NCI-H446 (cell line): ENCODE measurements around the gene OR9Q1.

ENCODE experiments used
- DNase-seq, 2 experiments: peaks; one replicate each; lab custom pipeline; 2025; lab: John Stamatoyannopoulos, UW

The OR9Q1 gene

GRCh38 chr11:58034471-58034870 lies 10.8 kb downstream of the OR9Q1 start:
- no peak for DNase-seq

GRCh38 chr11:58039589-58039988 lies 15.9 kb downstream of the OR9Q1 start:
- no peak for DNase-seq

DNA sequence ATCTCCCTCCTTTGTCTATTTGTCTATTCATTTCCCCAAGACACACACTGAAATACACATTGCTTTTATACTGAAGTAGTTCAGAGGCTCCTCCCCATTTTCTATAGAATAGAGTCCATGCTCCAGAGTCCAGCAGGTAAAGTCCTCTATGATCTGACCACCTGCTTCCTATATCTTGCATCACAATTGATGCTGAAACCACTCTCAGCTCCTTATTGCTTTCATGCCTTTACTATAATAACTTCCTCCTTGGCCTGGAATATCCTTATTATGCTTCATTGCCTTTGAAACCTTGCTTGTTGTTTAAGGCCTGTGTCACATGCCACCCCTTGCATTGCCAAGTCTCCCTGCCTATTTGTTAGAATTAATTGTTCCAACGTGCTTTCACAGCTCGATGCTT lies 19.7 kb downstream of the OR9Q1 start:
- DNase-seq: no peak

DNA sequence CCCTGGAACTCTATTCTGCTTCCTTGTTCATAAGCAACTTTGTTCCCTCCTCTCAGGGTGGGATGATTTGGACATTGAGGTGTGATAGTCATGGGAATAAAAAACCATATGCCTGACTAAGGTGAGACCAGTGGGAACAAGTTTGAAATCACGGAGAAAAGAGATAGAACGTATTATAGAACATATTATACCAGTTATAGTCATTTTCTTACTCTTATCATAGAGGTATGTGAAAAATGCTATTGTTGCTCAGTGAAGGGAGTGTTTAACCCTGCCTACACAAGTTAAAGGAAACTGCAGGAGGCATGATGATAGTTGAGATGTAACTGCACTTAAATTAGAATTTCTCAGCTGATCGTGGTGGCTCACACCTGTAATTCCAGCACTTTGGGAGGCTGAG lies 22.6 kb downstream of the OR9Q1 start:
- no peak for DNase-seq

- no peak for DNase-seq
Observed at GRCh38 chr11:58047818-58048217, 24.1 kb downstream of the OR9Q1 start.

DNA sequence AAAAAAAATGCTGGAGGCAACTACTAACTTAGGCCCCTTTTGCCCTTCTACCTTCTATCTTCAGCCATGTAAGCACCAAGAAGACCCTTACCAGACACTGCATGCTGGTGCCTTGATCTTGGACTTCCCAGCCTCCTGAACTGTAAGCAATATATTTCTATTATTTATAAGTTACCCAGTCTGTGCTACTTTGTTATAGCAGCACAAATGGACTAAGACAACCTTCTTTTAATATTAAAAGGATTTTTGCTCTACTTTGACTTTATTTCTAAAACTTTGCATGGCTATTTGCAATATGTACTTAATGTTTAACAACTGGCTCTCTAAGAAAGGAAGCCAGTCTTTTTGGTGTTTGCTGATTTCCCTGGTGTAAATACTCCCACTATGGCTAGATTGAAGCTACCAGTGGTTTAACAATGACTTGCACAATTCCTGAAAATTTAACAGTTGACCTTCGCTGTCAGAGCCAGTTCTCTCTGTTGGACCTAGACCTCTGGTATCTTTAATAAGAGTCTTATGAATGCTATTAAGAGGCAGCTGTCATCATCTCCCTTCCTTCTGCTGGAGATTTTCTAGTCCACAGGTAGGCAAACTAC lies 32.2 kb downstream of the OR9Q1 start:
- DNase-seq: no peak

GRCh38 chr11:58057481-58057880 lies 33.8 kb downstream of the OR9Q1 start:
- no peak for DNase-seq

DNA sequence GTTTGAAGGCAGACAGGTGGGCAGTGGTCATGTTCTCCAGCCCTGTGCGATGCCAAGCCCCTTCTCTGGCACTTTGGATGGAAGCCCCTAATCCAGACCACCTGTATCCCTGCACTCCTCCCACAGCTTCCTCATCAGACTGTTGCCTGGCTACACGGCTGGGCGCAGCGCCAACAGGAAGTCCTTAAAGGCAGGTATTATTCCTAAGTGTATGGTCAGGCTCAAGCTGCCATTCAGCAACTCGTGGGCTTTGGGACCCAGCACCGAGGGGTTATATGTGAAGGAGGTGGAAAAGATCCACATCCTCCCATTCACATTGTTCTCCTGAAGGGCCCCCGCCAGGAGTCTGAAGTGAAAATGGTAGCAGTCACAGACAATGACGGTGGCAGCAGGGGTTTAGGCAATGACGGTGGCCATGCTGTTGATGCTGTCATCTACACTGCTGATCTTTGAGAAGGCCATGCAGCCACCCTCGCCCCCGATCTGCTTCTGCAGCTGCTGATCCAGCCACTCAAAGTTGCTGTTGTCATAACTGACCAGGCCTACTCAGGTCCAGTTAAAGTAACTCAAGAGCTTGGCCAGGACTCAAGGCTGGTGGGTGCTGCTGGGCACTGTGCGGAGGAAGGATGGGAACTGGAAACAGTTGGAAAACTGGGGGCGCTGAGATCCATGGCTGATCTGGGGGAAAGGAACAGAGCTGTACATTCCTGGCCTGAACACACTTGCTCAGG lies 34.8 kb downstream of the OR9Q1 start:
- DNase-seq: no peak

DNA sequence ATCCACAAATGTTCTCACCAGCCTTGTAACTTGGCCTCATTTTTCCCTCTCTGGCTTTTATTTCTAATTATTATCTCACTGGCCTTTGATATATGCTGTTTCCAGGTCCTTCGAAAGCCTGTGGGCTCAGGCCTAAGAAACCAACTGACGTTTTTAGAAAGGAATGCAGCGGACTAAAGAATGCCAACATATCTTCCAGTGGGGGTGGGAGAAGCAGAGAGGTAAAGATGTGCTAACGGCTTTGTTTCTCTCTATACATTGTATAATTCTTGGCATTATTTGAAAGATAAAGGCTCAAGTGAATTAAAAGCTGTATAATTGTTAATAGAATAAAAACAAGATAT lies 35.3 kb downstream of the OR9Q1 start:
- DNase-seq: no peak

GRCh38 chr11:58060535-58060934 lies 36.9 kb downstream of the OR9Q1 start:
- DNase-seq: no peak

GRCh38 chr11:58060939-58061672 lies 37.4 kb downstream of the OR9Q1 start:
- no peak for DNase-seq

DNA sequence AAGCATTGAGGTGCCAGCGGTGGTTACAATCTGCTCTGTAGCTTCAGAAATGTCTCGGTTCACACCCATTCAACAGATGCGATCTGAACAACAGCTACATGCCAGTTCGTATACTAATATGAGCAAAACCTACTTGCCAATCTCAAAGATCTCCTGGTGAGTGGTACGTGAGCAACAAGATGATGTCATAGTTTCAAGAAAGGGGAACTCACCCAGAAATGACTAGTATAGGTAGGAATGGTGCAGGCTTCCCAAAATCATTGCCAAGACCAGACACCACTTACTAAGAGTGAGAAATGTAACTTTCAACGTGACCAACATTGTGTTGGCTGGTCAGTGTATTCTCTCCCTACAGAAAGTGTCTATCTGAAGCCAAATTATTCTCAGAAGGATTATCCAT lies 38.1 kb downstream of the OR9Q1 start:
- DNase-seq: no peak

GRCh38 chr11:58067685-58068084 lies 44.0 kb downstream of the OR9Q1 start:
- DNase-seq: no peak

DNA sequence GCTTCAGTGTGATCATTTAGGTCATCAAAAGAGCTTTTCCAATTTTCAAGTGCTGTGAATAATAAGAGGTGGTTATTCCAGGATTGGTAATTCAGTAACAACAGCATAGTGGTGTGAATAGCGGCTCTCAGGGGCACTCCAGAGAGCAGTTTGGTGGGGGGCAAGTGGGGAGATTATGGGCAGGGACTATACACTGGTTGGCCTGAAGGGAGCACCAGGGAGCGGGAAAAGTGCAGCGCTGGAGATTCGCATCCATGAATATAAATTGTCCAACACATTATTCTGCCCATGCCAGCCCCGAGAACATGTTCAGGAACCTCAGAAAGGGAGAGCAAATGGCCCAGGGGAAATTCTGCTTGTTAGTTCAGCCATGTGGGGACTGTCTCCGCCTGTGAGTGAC lies 45.0 kb downstream of the OR9Q1 start:
- no peak for DNase-seq

- no peak for DNase-seq
Observed at GRCh38 chr11:58070585-58070984, 46.9 kb downstream of the OR9Q1 start.

DNA sequence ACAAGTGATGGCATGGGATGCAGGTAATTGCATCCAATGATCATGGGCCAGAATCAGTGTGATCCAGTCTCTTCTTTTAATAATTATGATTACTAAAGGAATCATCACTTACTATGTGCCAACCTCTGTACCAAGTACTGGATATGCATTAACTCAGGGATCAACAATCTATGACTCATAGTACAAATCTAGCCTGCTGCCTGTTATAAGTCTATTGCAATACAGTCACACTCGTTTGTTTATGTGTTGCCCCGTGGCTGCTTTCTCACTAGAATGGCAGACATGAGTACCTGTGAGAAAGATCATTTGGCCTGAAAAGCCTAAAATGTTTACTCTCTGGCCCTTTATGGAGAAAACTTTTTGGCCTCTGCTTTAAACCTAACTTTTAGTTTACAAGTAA lies 52.1 kb downstream of the OR9Q1 start:
- DNase-seq: no peak

GRCh38 chr11:58086528-58086927 lies 62.8 kb downstream of the OR9Q1 start:
- no peak for DNase-seq

GRCh38 chr11:58097437-58097836 lies 73.8 kb downstream of the OR9Q1 start:
- no peak for DNase-seq

DNA sequence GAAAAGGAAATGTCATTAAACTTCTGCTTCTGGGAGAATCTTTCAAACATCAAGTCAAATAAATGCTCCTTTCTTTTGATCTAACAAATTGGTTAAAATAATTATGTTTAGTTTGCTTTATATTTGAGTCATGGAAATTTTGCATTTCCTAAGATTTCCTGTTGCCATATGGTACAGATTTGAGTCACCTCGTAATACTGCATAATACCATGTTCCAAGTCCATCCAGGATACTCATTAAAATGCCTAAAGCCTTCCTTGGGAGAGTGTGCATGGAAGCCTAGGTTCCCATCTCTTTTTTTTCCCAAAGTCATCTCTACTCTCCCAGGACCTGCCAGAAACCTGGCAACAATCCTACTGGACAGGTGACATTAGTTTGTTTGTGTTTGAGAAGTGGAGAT lies 97.4 kb downstream of the OR9Q1 start:
- DNase-seq: no peak

DNA sequence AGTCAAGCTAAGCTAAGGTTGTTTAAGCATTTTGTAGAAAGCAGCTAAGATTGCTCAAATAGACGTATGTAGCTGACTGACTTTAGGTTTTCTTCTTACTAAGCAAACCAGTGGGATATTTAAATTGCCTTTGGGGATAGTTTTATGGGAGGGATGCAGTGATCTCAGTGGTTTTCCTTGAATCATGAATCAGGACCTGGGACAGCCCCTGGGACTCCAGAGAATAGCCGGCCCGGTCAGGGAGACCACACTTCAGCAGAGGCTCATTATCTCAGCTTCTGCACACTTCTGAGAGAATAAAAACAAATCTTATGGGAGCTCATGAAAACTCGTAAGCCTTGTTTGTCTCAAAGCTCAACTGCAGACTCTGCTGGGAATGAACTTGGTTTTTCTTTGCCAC lies 101.8 kb downstream of the OR9Q1 start, which contains the start of gene OR9I1:
TSS of gene OR9I1 (minus strand) at position 62 of the 400 bp plus-strand sequence. CDS start 6,086 bp downstream, outside the sequence.
- DNase-seq: no peak

GRCh38 chr11:58127350-58127749 lies 103.7 kb downstream of the OR9Q1 start:
- DNase-seq: no peak

DNA sequence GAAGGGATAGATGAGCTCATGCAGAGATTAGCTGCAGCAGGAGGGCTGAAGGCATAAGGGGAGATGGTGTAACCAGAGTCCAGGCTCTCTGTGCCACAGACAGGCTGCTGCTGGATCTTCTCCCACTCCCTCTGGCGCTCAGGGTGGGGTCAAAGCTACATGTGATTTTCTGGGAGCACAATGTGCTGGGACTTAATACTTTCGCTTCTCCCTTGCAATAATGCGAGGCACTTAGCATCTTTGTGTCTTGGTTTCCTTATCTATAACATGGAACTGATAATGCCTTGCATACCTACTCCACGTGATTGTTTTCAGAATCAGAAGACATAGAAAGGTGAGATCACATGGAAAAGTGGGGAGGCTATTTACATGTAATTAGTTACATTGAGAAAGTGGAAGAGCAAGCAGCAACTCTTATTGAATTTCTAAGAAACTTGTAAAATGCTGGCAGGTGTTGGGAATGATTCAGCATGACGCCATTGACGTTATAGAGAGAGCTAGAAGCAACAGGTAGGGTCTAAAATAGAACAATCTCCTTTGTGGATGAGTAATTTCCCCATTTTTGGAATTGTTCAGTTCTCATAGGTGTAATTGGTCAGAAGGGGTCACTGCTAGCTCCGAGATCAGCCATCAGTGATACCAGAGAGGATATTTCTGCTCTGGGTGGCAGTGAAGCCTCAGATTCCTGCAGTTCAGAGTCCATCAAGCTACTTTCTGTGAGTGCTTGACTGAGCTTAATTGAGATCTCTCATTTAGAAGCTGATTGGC lies 109.8 kb downstream of the OR9Q1 start:
- DNase-seq: no peak

GRCh38 chr11:58134151-58134550 lies 110.5 kb downstream of the OR9Q1 start:
- DNase-seq: no peak
